ENCODE data around the gene NEDD8. TPM values are rescaled to one million over a fixed set of nuclear protein-coding genes. Genes with fewer than 3 reads are reported as not detected.

Gene NEDD8
- polyA plus RNA-seq, 1 donor from 2014 or later: 431 TPM

- H3K36me3 ChIP-seq (ENCODE audit: insufficient read depth, low read length): no peaks in the 10 kb centered on the region
Measured at GRCh38 chr14:24269368-24269767, 37.2 kb upstream of the NEDD8 start.

GRCh38 chr14:24268225-24268624, 36.1 kb upstream of the NEDD8 start:
- H3F3A ChIP-seq (ENCODE audit: insufficient read depth, low read length, poor library complexity, severe bottlenecking): no peaks in the 10 kb centered on the region
- H3K4me3 ChIP-seq (ENCODE audit: low read length): no peak overlapping the region
- no peaks in the 10 kb centered on the region for H3K27me3 ChIP-seq (ENCODE audit: insufficient read depth, low read depth, low read length)
- no peak overlapping the region for H2AFZ ChIP-seq (ENCODE audit: low read depth, low read length)
- H3K4me2 ChIP-seq (ENCODE audit: low read length): no peak overlapping the region
- no peaks in the 10 kb centered on the region for H3K9me3 ChIP-seq (ENCODE audit: low read length)
- no peaks in the 10 kb centered on the region for H3K79me2 ChIP-seq (replicated peaks; ENCODE audit: insufficient read depth, low read length)
- no peak overlapping the region for H3K9ac ChIP-seq (ENCODE audit: low read length)
- no peaks in the 10 kb centered on the region for H4K20me1 ChIP-seq (ENCODE audit: insufficient read depth)
- TF ChIP-seq TAF1 (IDR thresholded peaks at IDR 0.05; ENCODE audit: low read depth): no peak
- TF ChIP-seq REST (IDR thresholded peaks at IDR 0.05; ENCODE audit: borderline replicate concordance): no peak
- TF ChIP-seq SMC3 (conservative IDR thresholded peaks at IDR 0.05; ENCODE audit: poor library complexity): no peak
- no peak for TF ChIP-seq MXI1 (conservative IDR thresholded peaks at IDR 0.05; ENCODE audit: poor library complexity, severe bottlenecking)
- no peak for TF ChIP-seq RAD21 (conservative IDR thresholded peaks at IDR 0.05)
- no peak for TF ChIP-seq EZH2 (IDR thresholded peaks at IDR 0.05; ENCODE audit: borderline replicate concordance, insufficient read depth, low read length, poor library complexity, severe bottlenecking)
- no peak for TF ChIP-seq POLR2AphosphoS5 (IDR thresholded peaks at IDR 0.05)
- no peak for TF ChIP-seq CTCF (IDR thresholded peaks at IDR 0.05; ENCODE audit: poor library complexity, severe bottlenecking)
- TF ChIP-seq EP300 (conservative IDR thresholded peaks at IDR 0.05; ENCODE audit: poor library complexity, severe bottlenecking): no peak
- H3K36me3 ChIP-seq (ENCODE audit: insufficient read depth, low read length): no peaks in the 10 kb centered on the region
- no peak overlapping the region for H3K27ac ChIP-seq (ENCODE audit: low read length)
- H3K9me2 ChIP-seq (ENCODE audit: insufficient read depth, low read length): no peaks in the 10 kb centered on the region

More at GRCh38 chr14:24269368-24269767, 37.2 kb upstream of the NEDD8 start:
- Histone ChIP-seq H3F3A (ENCODE audit: insufficient read depth, low read length, poor library complexity, severe bottlenecking) (no peaks in the 10 kb centered on the region), H3K4me3 (ENCODE audit: low read length) (no peak overlapping the region), H3K4me2 (ENCODE audit: low read length) (no peak overlapping the region), H3K27ac (ENCODE audit: low read length) (no peak overlapping the region), H3K27me3 (ENCODE audit: insufficient read depth, low read depth, low read length) (no peaks in the 10 kb centered on the region), H3K9me3 (ENCODE audit: low read length) (no peaks in the 10 kb centered on the region), H3K79me2 (replicated peaks; ENCODE audit: insufficient read depth, low read length) (no peaks in the 10 kb centered on the region), H3K9me2 (ENCODE audit: insufficient read depth, low read length) (no peaks in the 10 kb centered on the region), H3K9ac (ENCODE audit: low read length) (no peak overlapping the region), H2AFZ (ENCODE audit: low read depth, low read length) (no peak overlapping the region), H4K20me1 (ENCODE audit: insufficient read depth) (no peaks in the 10 kb centered on the region)
- TF ChIP-seq SMC3 (conservative IDR thresholded peaks at IDR 0.05; ENCODE audit: poor library complexity) (no peak), TAF1 (IDR thresholded peaks at IDR 0.05; ENCODE audit: low read depth) (no peak), REST (IDR thresholded peaks at IDR 0.05; ENCODE audit: borderline replicate concordance) (no peak)
